ENCODE results near the gene DGCR8. TPM values are rescaled to one million over a fixed set of nuclear protein-coding genes. Genes with fewer than 3 reads are reported as not detected.
A peak's percentile ranks its signal among the peaks of the same experiment; 100 is the strongest.
"Not testable (repeated sequence)": the region's sequence is repeated elsewhere in the genome, so short reads cannot be mapped to it uniquely, and the experiment has no call there.

The DGCR8 gene
- total RNA-seq, 1 donor from 2014 or later = 23.2 TPM

DNA sequence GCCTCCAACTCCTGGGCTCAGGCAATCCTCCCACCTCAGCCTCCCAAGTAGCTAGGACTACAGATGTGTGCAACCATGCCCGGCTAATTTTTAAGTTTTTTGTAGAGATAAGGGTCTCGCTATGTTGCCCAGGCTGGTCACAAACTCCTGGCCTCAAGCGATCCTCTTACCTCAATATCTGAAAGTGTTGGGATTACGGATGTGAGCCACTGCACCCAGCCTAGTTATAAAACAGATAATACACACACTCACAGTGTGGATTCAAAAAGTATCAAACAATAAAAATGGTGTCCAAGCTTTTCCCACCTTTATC, 71.2 kb downstream of the DGCR8 start:
- DNase-seq (ENCODE audit: low read depth in 2 of 2) = no peak

DNA sequence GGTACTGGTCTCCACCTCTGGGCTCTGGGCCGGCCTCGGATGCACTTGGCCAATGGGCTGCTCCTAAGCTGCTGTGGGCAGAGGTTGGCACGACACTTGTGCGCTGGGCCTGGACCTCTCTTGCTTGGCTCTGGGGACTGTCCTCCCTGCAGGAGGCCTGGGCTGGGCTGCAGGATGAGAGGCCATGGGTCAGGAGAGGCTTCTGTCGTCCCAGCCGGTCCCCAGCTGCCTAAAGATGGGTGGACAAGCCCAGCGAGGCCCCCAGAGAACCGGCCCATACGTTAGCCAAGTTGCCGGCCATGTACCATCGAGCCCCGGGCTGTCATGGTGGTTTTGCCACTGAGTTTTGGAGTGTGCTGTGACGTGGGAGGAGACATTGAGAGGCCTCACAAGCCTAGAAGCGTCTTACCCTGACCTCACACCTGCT, 72.4 kb downstream of the DGCR8 start:
- DNase-seq (ENCODE audit: low read depth in 2 of 2) = no peak

DNA sequence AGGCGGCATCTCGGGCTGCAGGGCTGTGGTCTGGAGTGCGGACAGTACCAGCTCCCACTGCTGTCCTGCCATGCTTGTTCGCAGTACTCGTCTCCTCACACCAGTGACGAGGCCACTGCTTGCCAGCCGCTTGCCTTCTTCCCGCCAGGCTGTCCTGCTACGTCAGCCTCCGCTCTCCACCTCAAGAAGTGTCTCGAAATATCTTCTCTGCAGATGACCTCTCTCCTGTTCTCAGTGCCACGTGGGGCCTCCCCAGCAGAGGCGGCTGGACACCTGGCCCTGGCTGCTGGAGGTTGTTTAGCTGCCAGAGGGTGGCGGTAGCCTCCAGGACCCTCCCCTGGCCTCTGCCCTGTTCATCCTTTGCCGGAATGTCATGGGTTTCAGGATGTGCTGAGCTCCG, 73.9 kb downstream of the DGCR8 start:
- no peak for DNase-seq (ENCODE audit: low read depth in 2 of 2)

- DNase-seq (ENCODE audit: low read depth in 2 of 2) = no peak
Observed at GRCh38 chr22:20154602-20155187, 74.7 kb downstream of the DGCR8 start.

DNA sequence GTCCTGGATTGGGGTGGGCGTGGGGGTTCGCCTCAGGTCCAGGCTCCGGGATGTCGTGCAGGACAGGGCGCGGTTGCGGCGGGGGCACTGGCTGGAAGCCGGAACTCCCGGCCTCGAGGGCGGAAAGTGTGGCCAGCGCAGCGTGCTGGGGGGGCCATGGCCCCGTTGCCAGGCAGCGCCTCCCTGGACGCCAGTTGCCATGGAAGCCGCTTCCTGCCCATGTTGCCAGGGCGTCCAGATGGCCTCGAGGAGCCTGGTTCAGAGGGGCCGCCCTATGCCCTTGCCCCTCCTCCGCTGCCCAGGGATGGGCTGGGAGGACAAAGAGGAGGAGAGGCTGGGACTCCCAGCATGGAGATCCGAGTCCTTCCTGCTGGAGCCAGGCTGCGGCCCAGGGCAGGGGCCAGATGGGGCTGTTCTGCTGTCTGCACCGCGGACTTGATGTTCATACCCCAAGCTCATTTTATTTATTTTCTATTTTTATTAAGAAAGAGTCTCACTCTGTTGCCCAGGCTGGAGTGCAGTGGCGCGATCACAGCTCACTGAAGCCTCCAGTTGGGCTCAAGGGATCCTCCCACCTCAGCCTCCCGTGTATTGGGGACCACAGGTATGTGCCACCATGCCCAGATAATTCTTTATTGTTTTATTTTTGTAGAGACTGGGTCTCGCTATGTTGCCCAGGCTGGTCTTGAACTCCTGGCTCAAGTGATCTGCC, 75.4 kb downstream of the DGCR8 start:
- peak; percentile 77 to 91 for DNase-seq (ENCODE audit: low read depth in 2 of 2)

DNA sequence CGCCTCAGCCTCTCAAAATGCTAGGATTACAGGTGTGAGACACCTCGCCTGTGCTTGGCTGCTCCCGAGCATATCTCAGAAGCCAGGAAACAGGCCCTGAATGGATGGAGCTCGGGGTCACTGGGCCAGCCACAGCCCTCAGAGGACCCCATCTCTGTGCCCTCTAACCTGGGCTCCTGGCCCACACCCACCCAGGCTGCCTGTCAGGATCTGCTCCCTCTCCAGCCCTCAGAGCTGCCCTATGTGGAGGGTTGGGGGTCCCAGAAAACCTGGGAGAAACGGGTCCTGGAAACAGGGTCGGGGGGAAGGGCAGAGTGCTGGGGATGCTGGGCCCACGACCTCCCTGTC, 76.0 kb downstream of the DGCR8 start:
- DNase-seq (ENCODE audit: low read depth in 2 of 2) = no peak

DNA sequence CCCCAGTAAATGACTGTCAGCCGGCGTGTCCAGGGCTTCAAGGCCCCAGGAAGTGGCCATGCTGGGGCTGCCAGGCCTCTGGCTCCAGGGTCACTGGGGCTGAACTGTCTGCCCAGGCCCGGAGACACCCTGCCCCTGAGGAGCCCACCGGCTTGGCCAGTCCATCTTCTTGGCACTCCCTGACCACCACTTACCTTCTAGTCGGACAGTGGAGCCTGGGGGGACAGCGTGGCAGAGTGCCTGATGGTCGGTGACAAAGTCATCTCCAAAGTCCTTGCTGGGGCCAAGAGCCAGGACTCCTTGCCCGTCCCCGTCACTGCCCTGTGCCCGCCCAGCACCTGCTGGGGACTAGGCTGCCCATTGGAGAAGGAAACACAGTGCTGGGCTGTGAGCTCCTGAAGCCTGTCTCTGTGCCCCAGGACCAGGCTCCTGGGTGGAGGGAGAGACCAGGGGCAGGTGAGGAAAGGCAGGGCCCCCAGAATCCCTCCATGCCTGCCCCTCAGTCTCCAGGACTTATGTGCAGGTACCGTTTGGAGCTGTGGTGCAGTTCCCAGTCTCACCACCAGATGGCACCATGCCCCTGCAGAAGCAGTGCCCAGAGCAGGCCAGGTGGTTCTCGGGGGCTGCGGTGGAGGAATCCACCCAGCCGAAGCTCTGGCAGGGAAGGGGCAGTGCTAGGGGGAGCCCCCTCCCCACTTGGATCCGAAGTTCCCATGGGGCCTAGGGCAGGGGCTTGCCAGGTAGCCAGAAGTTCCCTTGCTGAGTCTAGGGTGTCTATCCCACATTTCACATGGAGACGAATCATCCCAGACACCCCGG, 76.8 kb downstream of the DGCR8 start:
- DNase-seq (ENCODE audit: low read depth in 2 of 2) = peak; percentile 77 to 89

GRCh38 chr22:20157430-20158183, 77.6 kb downstream of the DGCR8 start:
- no peak for DNase-seq (ENCODE audit: low read depth in 2 of 2)

GRCh38 chr22:20158391-20159036, 78.5 kb downstream of the DGCR8 start:
- no peak for DNase-seq (ENCODE audit: low read depth in 2 of 2)

- DNase-seq (ENCODE audit: low read depth in 2 of 2) = no peak
Observed at GRCh38 chr22:20159076-20159475, 79.0 kb downstream of the DGCR8 start.

GRCh38 chr22:20159531-20159930, 79.5 kb downstream of the DGCR8 start:
- DNase-seq (ENCODE audit: low read depth in 2 of 2) = not testable (repeated sequence)

- DNase-seq (ENCODE audit: low read depth in 2 of 2) = no peak
Observed at GRCh38 chr22:20160041-20160440, 80.0 kb downstream of the DGCR8 start.

Other genes with a start within 250 kb of the DGCR8 start
- 3.5 and 4.4 TPM in 2 replicates for gene GNB1L, start 225.4 kb upstream of the DGCR8 start, total RNA-seq
- gene RTL10, start 225.4 kb upstream of the DGCR8 start, total RNA-seq = 17.7 and 25.8 TPM in 2 replicates
- 222 and 628 TPM in 2 replicates for gene COMT, start 138.5 kb upstream of the DGCR8 start, total RNA-seq
- 55.6 and 63.5 TPM in 2 replicates for gene TXNRD2, start 138.4 kb upstream of the DGCR8 start, total RNA-seq
- gene ARVCF, start 63.4 kb upstream of the DGCR8 start, total RNA-seq = 46.0 and 72.0 TPM in 2 replicates
- gene TANGO2, start 59.1 kb upstream of the DGCR8 start, total RNA-seq = 42.3 and 46.8 TPM in 2 replicates
- gene RANBP1, start 35.9 kb downstream of the DGCR8 start, total RNA-seq = 99.2 and 108 TPM in 2 replicates
- gene TRMT2A, start 37.0 kb downstream of the DGCR8 start, total RNA-seq = 24.0 and 31.0 TPM in 2 replicates
- gene ZDHHC8, start 51.6 kb downstream of the DGCR8 start, total RNA-seq = 2.8 and 4.2 TPM in 2 replicates
- gene CCDC188, start 70.8 kb downstream of the DGCR8 start, total RNA-seq = 3.5 and 3.6 TPM in 2 replicates
- gene RTN4R, start 188.1 kb downstream of the DGCR8 start, total RNA-seq = 0.65 and 0.79 TPM in 2 replicates
- 41.6 and 47.6 TPM in 2 replicates for gene DGCR6L, start 239.8 kb downstream of the DGCR8 start, total RNA-seq